HepG2 (cell line): Measurements from ENCODE around the gene ALDOA. TPM values are rescaled to one million over a fixed set of nuclear protein-coding genes. Genes with fewer than 3 reads are reported as not detected.

Experiments used
- CEBPG ChIP-seq: IDR thresholded peaks from 2 replicates; pipeline ENCODE4 v1.6.1; 2016
- FOXK1 ChIP-seq: sonication (generic); formaldehyde crosslinking; IDR thresholded peaks from 2 replicates; pipeline ENCODE4 v1.4.0; 2020; ENCODE audit warnings: low read depth, missing genetic modification reagents, borderline replicate concordance
- HMG20A ChIP-seq: IDR thresholded peaks from 2 replicates; pipeline ENCODE4 v1.6.1; 2016; ENCODE audit warnings: borderline replicate concordance
- IKZF4 ChIP-seq: sonication (generic); formaldehyde crosslinking; IDR thresholded peaks from 2 replicates; pipeline ENCODE4 v1.5.1; 2020; ENCODE audit warnings: borderline replicate concordance, mild to moderate bottlenecking, low read depth, missing genetic modification reagents; ENCODE audit errors: not compliant biosample characterization
- MED13 ChIP-seq: sonication (generic); formaldehyde crosslinking; IDR thresholded peaks from 2 replicates; pipeline ENCODE4 v1.5.0; 2020; ENCODE audit warnings: missing genetic modification reagents
- MIER3 ChIP-seq: IDR thresholded peaks from 2 replicates; pipeline ENCODE4 v1.6.1; 2016; ENCODE audit warnings: missing compliant biosample characterization, borderline replicate concordance
- RBFOX2 ChIP-seq: fragments of 200-400 bp; formaldehyde crosslinking; IDR thresholded peaks from 2 replicates; pipeline ENCODE4 v1.6.1; 2017; ENCODE audit warnings: low read depth, mild to moderate bottlenecking, low read length
- SP140L ChIP-seq: sonication (generic); formaldehyde crosslinking; IDR thresholded peaks from 2 replicates; pipeline ENCODE4 v1.4.0; 2020; ENCODE audit warnings: missing genetic modification reagents, borderline replicate concordance
- SRY ChIP-seq: sonication (generic); formaldehyde crosslinking; IDR thresholded peaks from 2 replicates; pipeline ENCODE4 v1.8.0; 2022; ENCODE audit warnings: mild to moderate bottlenecking, missing genetic modification reagents
- SSRP1 ChIP-seq: IDR thresholded peaks from 2 replicates; pipeline ENCODE4 v1.6.1; 2016; ENCODE audit warnings: control low read depth
- ZFP1 ChIP-seq: IDR thresholded peaks from 2 replicates; pipeline ENCODE4 v1.6.1; 2016
- ZNF383 ChIP-seq: sonication (generic); formaldehyde crosslinking; IDR thresholded peaks from 2 replicates; pipeline ENCODE4 v1.4.0; 2020; ENCODE audit warnings: missing genetic modification reagents, mild to moderate bottlenecking, borderline replicate concordance
- ZNF598 ChIP-seq: sonication (generic); formaldehyde crosslinking; IDR thresholded peaks from 2 replicates; pipeline ENCODE4 v1.5.1; 2020; ENCODE audit warnings: mild to moderate bottlenecking, missing genetic modification reagents, borderline replicate concordance
- ZNF703 ChIP-seq: sonication (generic); formaldehyde crosslinking; IDR thresholded peaks from 2 replicates; pipeline ENCODE4 v1.5.1; 2020; ENCODE audit warnings: missing genetic modification reagents, mild to moderate bottlenecking, moderate library complexity, borderline replicate concordance
- ZNF83 ChIP-seq: sonication (generic); formaldehyde crosslinking; IDR thresholded peaks from 2 replicates; pipeline ENCODE4 v1.4.0; 2020; ENCODE audit warnings: missing genetic modification reagents, mild to moderate bottlenecking, borderline replicate concordance
- ZNF883 ChIP-seq: sonication (generic); formaldehyde crosslinking; IDR thresholded peaks from 2 replicates; pipeline ENCODE4 v1.5.1; 2020; ENCODE audit warnings: mild to moderate bottlenecking, missing genetic modification reagents; ENCODE audit errors: not compliant biosample characterization
- polyA plus RNA-seq, 8 experiments: library from polyadenylated mRNA; depleted of rRNA in 3 of 8; stranded (reverse) in 7 of 8; unstranded in 1 of 8; fragments of >200 nt; fragmentation: Illumina TruSeq in 4 of 8; extraction: Trizol in 4 of 8; gene quantifications; 2 replicates each; pipeline versions ENCODE4 v1.2.1 to v1.2.3, GENCODE V29; 2011 to 2016; ENCODE audit warnings: low read depth in 4 of 8, missing spikeins in 1 of 8, mixed read lengths in 1 of 8; ENCODE audit not compliant: insufficient read depth in 1 of 8
- total RNA-seq, 5 experiments: library from RNA; depleted of rRNA; stranded (reverse); fragments of >200 nt; fragmentation: Illumina TruSeq; extraction: Trizol; gene quantifications; 2 replicates each; pipeline ENCODE4 v1.2.3, GENCODE V29; 2016; ENCODE audit warnings: low read depth in 1 of 5
- TF ChIP-seq, protein P1 (sequence below): sonication (generic); formaldehyde crosslinking; IDR thresholded peaks from 2 replicates; pipeline ENCODE4 v1.8.0; 2023; ENCODE audit warnings: mild to moderate bottlenecking, missing genetic modification reagents
- TF ChIP-seq, protein P2 (sequence below): sonication (generic); formaldehyde crosslinking; IDR thresholded peaks from 2 replicates; pipeline ENCODE4 v1.5.0; 2020; ENCODE audit warnings: missing genetic modification reagents, mild to moderate bottlenecking, borderline replicate concordance
- TF ChIP-seq, protein P3 (sequence below): sonication (generic); formaldehyde crosslinking; IDR thresholded peaks from 2 replicates; pipeline ENCODE4 v1.4.0; 2020; ENCODE audit warnings: missing genetic modification reagents
- TF ChIP-seq, protein P4 (sequence below): sonication (generic); formaldehyde crosslinking; IDR thresholded peaks from 2 replicates; pipeline ENCODE4 v1.4.0; 2020; ENCODE audit warnings: mild to moderate bottlenecking, missing genetic modification reagents
- TF ChIP-seq, protein P5 (sequence below): sonication (generic); formaldehyde crosslinking; IDR thresholded peaks from 2 replicates; pipeline ENCODE4 v1.5.1; 2020; ENCODE audit warnings: mild to moderate bottlenecking, missing genetic modification reagents, borderline replicate concordance

ALDOA gene
- total and polyA plus RNA-seq, 2 of the 13 experiments (the other 11 are each of a cell fraction or from before 2014, with no cell fraction given), result 925 to 1,884 TPM

DNA sequence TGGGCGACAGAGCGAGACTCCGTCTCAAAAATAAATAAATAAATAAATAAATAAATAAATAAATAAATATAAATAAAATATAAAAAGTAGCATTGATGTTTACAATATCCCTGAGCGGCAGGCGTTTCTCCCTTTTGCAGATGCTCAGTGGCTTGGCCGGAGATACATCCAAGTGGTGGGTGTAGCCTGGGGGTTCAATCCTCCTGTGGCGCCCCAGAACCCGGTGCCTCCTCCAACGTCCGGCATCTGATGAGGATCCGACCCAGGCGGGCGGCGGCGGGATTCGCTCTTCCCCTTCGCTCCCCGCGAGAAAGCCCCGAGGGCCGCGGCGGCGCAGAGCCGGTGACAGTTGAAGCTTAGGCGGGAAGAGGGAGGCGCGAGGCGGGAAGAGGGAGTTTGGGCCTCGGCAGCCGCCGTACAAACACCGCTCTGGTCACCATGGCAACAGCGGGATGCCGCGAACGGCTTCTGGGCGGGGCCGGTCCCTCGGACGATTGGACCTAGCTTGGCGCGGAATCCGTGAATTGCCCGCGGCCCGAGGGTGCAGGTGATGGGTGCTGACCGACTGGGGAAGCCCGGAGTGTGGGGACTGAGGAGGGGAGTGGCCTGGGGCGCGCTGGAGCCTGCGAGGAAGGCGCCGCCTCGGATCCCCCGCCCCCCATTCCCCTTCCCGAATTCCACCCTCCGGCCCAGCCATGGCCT lies 12.7 kb upstream of the ALDOA start (continued):
- TF ChIP-seq ZNF383 (CRISPR knock-in tag) (no peak), ZNF83 (CRISPR knock-in tag) (peak; percentile 95; the same call in 1 of the 2 replicates), ZFP1 (CRISPR knock-in tag) (peak; percentile 85), IKZF4 (CRISPR knock-in tag) (peak; percentile 98), CEBPG (peak; percentile 64; the same call in 1 of the 2 replicates), MIER3 (peak; percentile 86; the same call in 1 of the 2 replicates), ZNF883 (CRISPR knock-in tag) (peak; percentile 95), RBFOX2 (peak; percentile 52; the same call in 1 of the 2 replicates), FOXK1 (CRISPR knock-in tag) (peak; percentile 90; the same call in 1 of the 2 replicates), HMG20A (peak; percentile 40; the same call in 1 of the 2 replicates), SSRP1 (no peak), SRY (CRISPR knock-in tag) (peak; percentile 86; the same call in 1 of the 2 replicates), ZNF598 (peak; percentile 82; the same call in 1 of the 2 replicates), MED13 (CRISPR knock-in tag) (peak; percentile 89; the same call in 1 of the 2 replicates), ZNF703 (CRISPR knock-in tag) (no peak), SP140L (CRISPR knock-in tag) (peak; percentile 71; the same call in 1 of the 2 replicates)
- TF ChIP-seq, protein P1, sequence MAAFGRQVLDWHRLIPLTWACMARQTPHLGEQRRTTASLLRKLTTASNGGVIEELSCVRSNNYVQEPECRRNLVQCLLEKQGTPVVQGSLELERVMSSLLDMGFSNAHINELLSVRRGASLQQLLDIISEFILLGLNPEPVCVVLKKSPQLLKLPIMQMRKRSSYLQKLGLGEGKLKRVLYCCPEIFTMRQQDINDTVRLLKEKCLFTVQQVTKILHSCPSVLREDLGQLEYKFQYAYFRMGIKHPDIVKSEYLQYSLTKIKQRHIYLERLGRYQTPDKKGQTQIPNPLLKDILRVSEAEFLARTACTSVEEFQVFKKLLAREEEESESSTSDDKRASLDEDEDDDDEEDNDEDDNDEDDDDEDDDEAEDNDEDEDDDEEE, result peak; percentile 94
- TF ChIP-seq, protein P2, sequence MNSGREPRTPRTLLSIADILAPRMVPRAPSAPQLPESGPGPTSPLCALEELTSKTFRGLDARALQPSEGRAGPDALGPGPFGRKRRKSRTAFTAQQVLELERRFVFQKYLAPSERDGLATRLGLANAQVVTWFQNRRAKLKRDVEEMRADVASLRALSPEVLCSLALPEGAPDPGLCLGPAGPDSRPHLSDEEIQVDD (CRISPR knock-in tag), result peak; percentile 92
- TF ChIP-seq, protein P3, sequence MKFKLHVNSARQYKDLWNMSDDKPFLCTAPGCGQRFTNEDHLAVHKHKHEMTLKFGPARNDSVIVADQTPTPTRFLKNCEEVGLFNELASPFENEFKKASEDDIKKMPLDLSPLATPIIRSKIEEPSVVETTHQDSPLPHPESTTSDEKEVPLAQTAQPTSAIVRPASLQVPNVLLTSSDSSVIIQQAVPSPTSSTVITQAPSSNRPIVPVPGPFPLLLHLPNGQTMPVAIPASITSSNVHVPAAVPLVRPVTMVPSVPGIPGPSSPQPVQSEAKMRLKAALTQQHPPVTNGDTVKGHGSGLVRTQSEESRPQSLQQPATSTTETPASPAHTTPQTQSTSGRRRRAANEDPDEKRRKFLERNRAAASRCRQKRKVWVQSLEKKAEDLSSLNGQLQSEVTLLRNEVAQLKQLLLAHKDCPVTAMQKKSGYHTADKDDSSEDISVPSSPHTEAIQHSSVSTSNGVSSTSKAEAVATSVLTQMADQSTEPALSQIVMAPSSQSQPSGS (CRISPR knock-in tag), result peak; percentile 86
- TF ChIP-seq, protein P4, sequence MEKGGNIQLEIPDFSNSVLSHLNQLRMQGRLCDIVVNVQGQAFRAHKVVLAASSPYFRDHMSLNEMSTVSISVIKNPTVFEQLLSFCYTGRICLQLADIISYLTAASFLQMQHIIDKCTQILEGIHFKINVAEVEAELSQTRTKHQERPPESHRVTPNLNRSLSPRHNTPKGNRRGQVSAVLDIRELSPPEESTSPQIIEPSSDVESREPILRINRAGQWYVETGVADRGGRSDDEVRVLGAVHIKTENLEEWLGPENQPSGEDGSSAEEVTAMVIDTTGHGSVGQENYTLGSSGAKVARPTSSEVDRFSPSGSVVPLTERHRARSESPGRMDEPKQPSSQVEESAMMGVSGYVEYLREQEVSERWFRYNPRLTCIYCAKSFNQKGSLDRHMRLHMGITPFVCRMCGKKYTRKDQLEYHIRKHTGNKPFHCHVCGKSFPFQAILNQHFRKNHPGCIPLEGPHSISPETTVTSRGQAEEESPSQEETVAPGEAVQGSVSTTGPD (CRISPR knock-in tag), result no peak
- TF ChIP-seq, protein P5, sequence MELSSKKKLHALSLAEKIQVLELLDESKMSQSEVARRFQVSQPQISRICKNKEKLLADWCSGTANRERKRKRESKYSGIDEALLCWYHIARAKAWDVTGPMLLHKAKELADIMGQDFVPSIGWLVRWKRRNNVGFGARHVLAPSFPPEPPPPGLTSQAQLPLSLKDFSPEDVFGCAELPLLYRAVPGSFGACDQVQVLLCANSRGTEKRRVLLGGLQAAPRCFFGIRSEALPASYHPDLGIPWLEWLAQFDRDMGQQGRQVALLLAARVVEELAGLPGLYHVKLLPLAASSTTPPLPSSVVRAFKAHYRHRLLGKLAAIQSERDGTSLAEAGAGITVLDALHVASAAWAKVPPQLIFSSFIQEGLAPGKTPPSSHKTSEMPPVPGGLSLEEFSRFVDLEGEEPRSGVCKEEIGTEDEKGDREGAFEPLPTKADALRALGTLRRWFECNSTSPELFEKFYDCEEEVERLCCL (CRISPR knock-in tag), result no peak
